ENCODE measurements around the gene MAPK8IP3.

MAPK8IP3 gene

GRCh38 chr16:1775006-1775845 lies 69.2 kb downstream of the MAPK8IP3 start:
- H3K4me3 ChIP-seq (ENCODE audit: low read depth, low read length): no peak overlapping the region
- no peak for DNase-seq (ENCODE audit: low read depth)
- TF ChIP-seq, protein P1, sequence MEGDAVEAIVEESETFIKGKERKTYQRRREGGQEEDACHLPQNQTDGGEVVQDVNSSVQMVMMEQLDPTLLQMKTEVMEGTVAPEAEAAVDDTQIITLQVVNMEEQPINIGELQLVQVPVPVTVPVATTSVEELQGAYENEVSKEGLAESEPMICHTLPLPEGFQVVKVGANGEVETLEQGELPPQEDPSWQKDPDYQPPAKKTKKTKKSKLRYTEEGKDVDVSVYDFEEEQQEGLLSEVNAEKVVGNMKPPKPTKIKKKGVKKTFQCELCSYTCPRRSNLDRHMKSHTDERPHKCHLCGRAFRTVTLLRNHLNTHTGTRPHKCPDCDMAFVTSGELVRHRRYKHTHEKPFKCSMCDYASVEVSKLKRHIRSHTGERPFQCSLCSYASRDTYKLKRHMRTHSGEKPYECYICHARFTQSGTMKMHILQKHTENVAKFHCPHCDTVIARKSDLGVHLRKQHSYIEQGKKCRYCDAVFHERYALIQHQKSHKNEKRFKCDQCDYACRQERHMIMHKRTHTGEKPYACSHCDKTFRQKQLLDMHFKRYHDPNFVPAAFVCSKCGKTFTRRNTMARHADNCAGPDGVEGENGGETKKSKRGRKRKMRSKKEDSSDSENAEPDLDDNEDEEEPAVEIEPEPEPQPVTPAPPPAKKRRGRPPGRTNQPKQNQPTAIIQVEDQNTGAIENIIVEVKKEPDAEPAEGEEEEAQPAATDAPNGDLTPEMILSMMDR (conservative IDR thresholded peaks at IDR 0.05; ENCODE audit: low read depth, low read length): no peak

GRCh38 chr16:1775846-1776671 lies 70.1 kb downstream of the MAPK8IP3 start:
- TF ChIP-seq, protein P1 (conservative IDR thresholded peaks at IDR 0.05; ENCODE audit: low read depth, low read length): no peak
- H3K4me3 ChIP-seq (ENCODE audit: low read depth, low read length): no peak overlapping the region
- no peak for DNase-seq (ENCODE audit: low read depth)

- TF ChIP-seq, protein P1 (conservative IDR thresholded peaks at IDR 0.05; ENCODE audit: low read depth, low read length): no peak
- H3K4me3 ChIP-seq (ENCODE audit: low read depth, low read length): no peak overlapping the region
- DNase-seq (ENCODE audit: low read depth): no peak
These were observed 70.6 kb downstream of the MAPK8IP3 start for GRCh38 chr16:1776672-1776955.

GRCh38 chr16:1776991-1777374 lies 71.0 kb downstream of the MAPK8IP3 start:
- DNase-seq (ENCODE audit: low read depth): no peak
- no peak overlapping the region for H3K4me3 ChIP-seq (ENCODE audit: low read depth, low read length)
- TF ChIP-seq, protein P1 (conservative IDR thresholded peaks at IDR 0.05; ENCODE audit: low read depth, low read length): no peak

DNA sequence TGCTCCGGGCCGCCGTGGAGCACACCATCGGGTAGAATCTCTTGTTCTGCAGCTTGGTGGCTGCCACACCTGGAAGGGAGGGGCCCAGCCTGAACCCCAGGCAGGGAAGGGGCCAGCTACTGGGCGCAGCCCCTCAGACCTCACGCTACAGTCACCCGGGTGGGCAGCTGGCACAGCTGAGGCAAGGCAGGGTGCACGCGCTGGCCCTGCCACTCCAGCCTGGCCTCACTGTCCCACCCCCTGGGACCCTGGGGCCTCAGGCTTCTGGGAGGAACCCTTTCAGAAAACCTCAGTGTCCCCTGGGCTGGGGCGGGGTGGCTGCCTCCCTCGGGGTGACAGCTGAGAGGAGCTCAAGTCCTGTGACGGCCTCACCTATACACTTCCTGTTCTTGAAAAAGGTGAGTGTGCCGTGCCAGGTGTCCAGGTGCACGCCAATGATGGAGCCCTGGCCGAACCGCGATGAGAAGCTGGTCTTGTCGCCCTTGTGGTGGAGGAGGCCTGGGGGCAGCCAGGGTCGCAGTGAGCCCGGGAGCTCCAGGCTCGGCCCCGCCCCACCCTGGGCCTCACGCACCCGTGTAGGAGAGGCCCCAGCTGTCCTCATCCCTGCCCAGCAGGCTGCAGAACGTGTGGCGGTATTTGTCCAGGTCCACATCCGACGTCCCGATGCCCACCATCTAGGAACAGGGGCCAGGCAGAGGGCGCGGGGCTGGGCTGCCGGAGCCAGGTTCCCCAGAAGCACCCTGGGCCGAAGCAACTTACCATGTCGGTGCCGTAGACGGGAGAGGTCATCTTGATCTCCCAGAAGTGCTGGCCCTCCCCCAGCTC lies 71.6 kb downstream of the MAPK8IP3 start:
- TF ChIP-seq, protein P1 (conservative IDR thresholded peaks at IDR 0.05; ENCODE audit: low read depth, low read length): no peak
- DNase-seq (ENCODE audit: low read depth): no peak
- no peak overlapping the region for H3K4me3 ChIP-seq (ENCODE audit: low read depth, low read length)

DNA sequence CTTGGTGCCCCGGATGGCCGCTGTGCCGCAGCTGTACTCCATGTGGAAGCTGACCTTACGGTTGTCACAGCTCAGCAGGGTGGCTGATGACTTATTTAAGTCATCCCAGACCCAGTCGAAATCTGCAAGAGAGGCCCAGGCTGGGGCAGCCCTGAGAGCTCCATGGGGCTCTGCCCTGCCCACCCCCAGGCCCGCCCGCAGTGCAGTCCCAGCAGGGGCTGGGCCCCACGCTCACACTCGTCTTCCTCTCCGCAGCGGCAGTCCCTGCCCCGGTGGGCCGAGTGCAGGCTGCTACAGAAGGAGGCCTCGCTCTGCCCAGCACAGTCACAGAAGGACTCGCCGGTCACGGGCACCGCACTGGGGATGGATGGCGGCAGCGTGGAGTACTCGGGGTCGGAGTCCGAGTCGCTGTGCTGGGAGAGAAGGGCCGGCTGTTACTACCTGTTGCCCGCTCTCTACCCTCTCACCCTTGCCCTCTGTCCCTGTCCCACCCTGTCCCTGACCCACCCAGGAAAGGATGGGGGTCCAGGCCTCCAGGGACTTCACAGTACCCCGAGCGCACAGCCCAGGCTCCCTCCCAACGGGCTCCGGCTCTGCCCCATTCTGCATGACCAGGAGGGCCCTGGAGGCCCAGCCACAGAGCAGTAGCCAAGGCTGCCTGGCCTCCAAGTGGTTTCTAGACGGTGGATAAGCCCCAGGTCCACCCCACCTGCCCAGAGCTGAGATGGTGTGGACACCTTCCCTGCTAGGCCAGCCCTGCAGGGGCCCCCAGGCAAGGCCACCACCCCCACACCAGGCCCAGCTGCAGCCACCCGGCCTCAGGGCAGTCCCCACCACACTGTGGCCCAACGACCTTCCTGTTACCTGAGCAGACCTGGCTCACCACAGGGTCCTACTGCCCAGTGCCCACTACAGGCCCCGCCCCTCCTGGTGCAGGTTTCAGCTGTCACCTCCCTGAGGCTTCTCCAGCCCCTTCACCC lies 72.5 kb downstream of the MAPK8IP3 start:
- TF ChIP-seq, protein P1 (conservative IDR thresholded peaks at IDR 0.05; ENCODE audit: low read depth, low read length): no peak
- peak; percentile 88 for DNase-seq (ENCODE audit: low read depth)
- no peak overlapping the region for H3K4me3 ChIP-seq (ENCODE audit: low read depth, low read length)

All from choroid plexus epithelial cell (primary cell).